ENCODE data around the gene SLC16A2.

SLC16A2 gene

GRCh38 chrX:74526764-74527163, 105.5 kb downstream of the SLC16A2 start:
- ChIA-PET CTCF (no interaction called here), POLR2A (no interaction called here)
- no peak for TF ChIP-seq HDGF (IDR thresholded peaks at IDR 0.05; ENCODE audit: borderline replicate concordance)
- DNase-seq (ENCODE audit: extremely low spot score) = no peak

GRCh38 chrX:74527350-74527749, 106.1 kb downstream of the SLC16A2 start:
- no peak for DNase-seq (ENCODE audit: extremely low spot score)
- ChIA-PET CTCF (no interaction called here), POLR2A (no interaction called here)
- no peak for TF ChIP-seq TARDBP (IDR thresholded peaks at IDR 0.05)
- no peak for TF ChIP-seq FOXM1 (IDR thresholded peaks at IDR 0.05; ENCODE audit: borderline replicate concordance)
- no peak for TF ChIP-seq HDGF (IDR thresholded peaks at IDR 0.05; ENCODE audit: borderline replicate concordance)
- no peak for TF ChIP-seq SUZ12 (IDR thresholded peaks at IDR 0.05)
- TF ChIP-seq PKNOX1 (IDR thresholded peaks at IDR 0.05) = no peak
- no peak for TF ChIP-seq CTBP1 (IDR thresholded peaks at IDR 0.05; ENCODE audit: borderline replicate concordance)
- TF ChIP-seq L3MBTL2 (conservative IDR thresholded peaks at IDR 0.05) = no peak
- TF ChIP-seq SP1 (IDR thresholded peaks at IDR 0.05) = no peak
- TF ChIP-seq BHLHE40 (IDR thresholded peaks at IDR 0.05; ENCODE audit: borderline replicate concordance) = no peak
- no peak for TF ChIP-seq ZNF384 (IDR thresholded peaks at IDR 0.05)
- TF ChIP-seq FOXK2 (IDR thresholded peaks at IDR 0.05) = no peak
- no peak for TF ChIP-seq ELF4 (IDR thresholded peaks at IDR 0.05)
- TF ChIP-seq ARNT (IDR thresholded peaks at IDR 0.05) = no peak
- TF ChIP-seq NFRKB (IDR thresholded peaks at IDR 0.05) = no peak
- TF ChIP-seq LEF1 (IDR thresholded peaks at IDR 0.05; ENCODE audit: borderline replicate concordance) = no peak
- TF ChIP-seq FOXA1 (IDR thresholded peaks at IDR 0.05) = no peak

- DNase-seq (ENCODE audit: extremely low spot score) = no peak
- TF ChIP-seq FOXA1 (IDR thresholded peaks at IDR 0.05) (no peak), PKNOX1 (IDR thresholded peaks at IDR 0.05) (no peak), TARDBP (IDR thresholded peaks at IDR 0.05) (no peak), HDGF (IDR thresholded peaks at IDR 0.05; ENCODE audit: borderline replicate concordance) (no peak), L3MBTL2 (conservative IDR thresholded peaks at IDR 0.05) (no peak), NFRKB (IDR thresholded peaks at IDR 0.05) (no peak), ZNF384 (IDR thresholded peaks at IDR 0.05) (no peak), FOXK2 (IDR thresholded peaks at IDR 0.05) (no peak), ELF4 (IDR thresholded peaks at IDR 0.05) (no peak), CTBP1 (IDR thresholded peaks at IDR 0.05; ENCODE audit: borderline replicate concordance) (no peak), LEF1 (IDR thresholded peaks at IDR 0.05; ENCODE audit: borderline replicate concordance) (no peak), ARNT (IDR thresholded peaks at IDR 0.05) (no peak), SP1 (IDR thresholded peaks at IDR 0.05) (no peak), FOXM1 (IDR thresholded peaks at IDR 0.05; ENCODE audit: borderline replicate concordance) (no peak), SUZ12 (IDR thresholded peaks at IDR 0.05) (no peak), BHLHE40 (IDR thresholded peaks at IDR 0.05; ENCODE audit: borderline replicate concordance) (no peak)
- ChIA-PET POLR2A (no interaction called here), CTCF (no interaction called here)
These were observed 108.0 kb downstream of the SLC16A2 start for GRCh38 chrX:74529311-74529710.

GRCh38 chrX:74531081-74531480, 109.8 kb downstream of the SLC16A2 start:
- TF ChIP-seq HDGF (IDR thresholded peaks at IDR 0.05; ENCODE audit: borderline replicate concordance) = no peak
- ChIA-PET CTCF (no interaction called here), POLR2A (interaction anchor here (1.3 kb wide), 1 partner anchor 8 kb away, joined by 3 read pairs; no protein-coding TSS in a partner anchor)
- DNase-seq (ENCODE audit: extremely low spot score) = no peak

GRCh38 chrX:74534569-74535038, 113.3 kb downstream of the SLC16A2 start:
- ChIA-PET POLR2A (interaction anchor here (0.9 kb wide), 1 partner anchor 242 kb away, joined by 3 read pairs; no protein-coding TSS in a partner anchor), CTCF (interaction anchor here (0.6 to 2.0 kb wide), 6 partner anchors 9 to 371 kb away, joined by 3 to 10 read pairs (median 6); no protein-coding TSS in a partner anchor)
- TF ChIP-seq L3MBTL2 (conservative IDR thresholded peaks at IDR 0.05) = no peak
- no peak for TF ChIP-seq ARNT (IDR thresholded peaks at IDR 0.05)
- no peak for TF ChIP-seq BHLHE40 (IDR thresholded peaks at IDR 0.05; ENCODE audit: borderline replicate concordance)
- TF ChIP-seq NFRKB (IDR thresholded peaks at IDR 0.05) = no peak
- TF ChIP-seq ELF4 (IDR thresholded peaks at IDR 0.05) = no peak
- no peak for TF ChIP-seq HDGF (IDR thresholded peaks at IDR 0.05; ENCODE audit: borderline replicate concordance)
- TF ChIP-seq FOXM1 (IDR thresholded peaks at IDR 0.05; ENCODE audit: borderline replicate concordance) = no peak
- no peak for TF ChIP-seq FOXA1 (IDR thresholded peaks at IDR 0.05)
- no peak for TF ChIP-seq SUZ12 (IDR thresholded peaks at IDR 0.05)
- no peak for TF ChIP-seq SP1 (IDR thresholded peaks at IDR 0.05)
- TF ChIP-seq PKNOX1 (IDR thresholded peaks at IDR 0.05) = no peak
- no peak for TF ChIP-seq CTBP1 (IDR thresholded peaks at IDR 0.05; ENCODE audit: borderline replicate concordance)
- TF ChIP-seq FOXK2 (IDR thresholded peaks at IDR 0.05) = no peak
- no peak for TF ChIP-seq LEF1 (IDR thresholded peaks at IDR 0.05; ENCODE audit: borderline replicate concordance)
- no peak for TF ChIP-seq ZNF384 (IDR thresholded peaks at IDR 0.05)
- DNase-seq (ENCODE audit: extremely low spot score) = no peak

GRCh38 chrX:74535086-74535407, 113.8 kb downstream of the SLC16A2 start:
- DNase-seq (ENCODE audit: extremely low spot score) = no peak
- CTCF ChIA-PET = interaction anchor here (0.6 to 2.0 kb wide), 5 partner anchors 10 to 371 kb away, joined by 4 to 10 read pairs (median 7); no protein-coding TSS in a partner anchor
- POLR2A ChIA-PET = interaction anchor here (0.9 kb wide), 1 partner anchor 242 kb away, joined by 3 read pairs; no protein-coding TSS in a partner anchor
- TF ChIP-seq HDGF (IDR thresholded peaks at IDR 0.05; ENCODE audit: borderline replicate concordance) (no peak), ELF4 (IDR thresholded peaks at IDR 0.05) (no peak), CTBP1 (IDR thresholded peaks at IDR 0.05; ENCODE audit: borderline replicate concordance) (no peak), FOXK2 (IDR thresholded peaks at IDR 0.05) (no peak), SUZ12 (IDR thresholded peaks at IDR 0.05) (no peak), SP1 (IDR thresholded peaks at IDR 0.05) (no peak), NFRKB (IDR thresholded peaks at IDR 0.05) (no peak), FOXM1 (IDR thresholded peaks at IDR 0.05; ENCODE audit: borderline replicate concordance) (no peak), ZNF384 (IDR thresholded peaks at IDR 0.05) (no peak), TARDBP (IDR thresholded peaks at IDR 0.05) (no peak), BHLHE40 (IDR thresholded peaks at IDR 0.05; ENCODE audit: borderline replicate concordance) (no peak), FOXA1 (IDR thresholded peaks at IDR 0.05) (no peak), LEF1 (IDR thresholded peaks at IDR 0.05; ENCODE audit: borderline replicate concordance) (no peak), L3MBTL2 (conservative IDR thresholded peaks at IDR 0.05) (no peak), ARNT (IDR thresholded peaks at IDR 0.05) (no peak), PKNOX1 (IDR thresholded peaks at IDR 0.05) (no peak)

Data from HEK293T (cell line).